ENCODE results near the gene CCDC57.
"Not testable (repeated sequence)": the region's sequence is repeated elsewhere in the genome, so short reads cannot be mapped to it uniquely, and the experiment has no call there.

- TF ChIP-seq CTCF, POLR2A (IDR thresholded peaks at IDR 0.05): not testable (repeated sequence)
Observed at GRCh38 chr17:82193050-82193449, 19.6 kb downstream of the CCDC57 start.

Data from thyroid gland (tissue), 4 donors.